Measurements from ENCODE around the gene SDK2.

The SDK2 gene

DNA sequence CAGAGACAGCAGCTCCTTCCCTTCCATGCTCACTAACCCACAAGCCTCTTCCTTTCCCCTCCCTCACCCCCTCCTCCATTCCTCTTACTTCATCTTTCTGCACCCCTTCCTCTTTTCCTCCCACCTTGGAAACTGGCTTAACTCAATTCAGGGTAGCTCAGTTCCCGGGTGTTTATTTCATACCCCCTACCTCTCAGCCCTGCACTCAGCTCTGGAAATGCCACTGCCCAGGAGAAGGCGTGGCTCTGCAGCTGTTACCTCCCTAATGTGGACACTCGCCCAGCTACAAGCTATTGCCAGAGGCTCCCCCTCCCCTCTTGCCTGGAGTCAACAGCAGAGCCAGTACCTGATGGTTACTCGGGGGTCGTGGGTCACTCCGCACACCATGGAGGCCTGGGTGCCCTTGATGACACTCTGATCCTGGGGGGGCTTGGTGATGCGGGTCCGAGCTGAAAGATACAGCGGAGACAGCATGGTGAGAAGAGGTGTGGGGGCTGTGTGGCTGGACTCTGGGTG is 214.0 kb downstream of the SDK2 start:
- no peak for DNase-seq (ENCODE audit: low read depth)
- TF ChIP-seq, protein P1, sequence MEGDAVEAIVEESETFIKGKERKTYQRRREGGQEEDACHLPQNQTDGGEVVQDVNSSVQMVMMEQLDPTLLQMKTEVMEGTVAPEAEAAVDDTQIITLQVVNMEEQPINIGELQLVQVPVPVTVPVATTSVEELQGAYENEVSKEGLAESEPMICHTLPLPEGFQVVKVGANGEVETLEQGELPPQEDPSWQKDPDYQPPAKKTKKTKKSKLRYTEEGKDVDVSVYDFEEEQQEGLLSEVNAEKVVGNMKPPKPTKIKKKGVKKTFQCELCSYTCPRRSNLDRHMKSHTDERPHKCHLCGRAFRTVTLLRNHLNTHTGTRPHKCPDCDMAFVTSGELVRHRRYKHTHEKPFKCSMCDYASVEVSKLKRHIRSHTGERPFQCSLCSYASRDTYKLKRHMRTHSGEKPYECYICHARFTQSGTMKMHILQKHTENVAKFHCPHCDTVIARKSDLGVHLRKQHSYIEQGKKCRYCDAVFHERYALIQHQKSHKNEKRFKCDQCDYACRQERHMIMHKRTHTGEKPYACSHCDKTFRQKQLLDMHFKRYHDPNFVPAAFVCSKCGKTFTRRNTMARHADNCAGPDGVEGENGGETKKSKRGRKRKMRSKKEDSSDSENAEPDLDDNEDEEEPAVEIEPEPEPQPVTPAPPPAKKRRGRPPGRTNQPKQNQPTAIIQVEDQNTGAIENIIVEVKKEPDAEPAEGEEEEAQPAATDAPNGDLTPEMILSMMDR (IDR thresholded peaks at IDR 0.05; ENCODE audit: insufficient read depth, low read depth, low read length, missing control alignments): no peak
- H3K4me3 ChIP-seq (ENCODE audit: low read length): no peak overlapping the region

DNA sequence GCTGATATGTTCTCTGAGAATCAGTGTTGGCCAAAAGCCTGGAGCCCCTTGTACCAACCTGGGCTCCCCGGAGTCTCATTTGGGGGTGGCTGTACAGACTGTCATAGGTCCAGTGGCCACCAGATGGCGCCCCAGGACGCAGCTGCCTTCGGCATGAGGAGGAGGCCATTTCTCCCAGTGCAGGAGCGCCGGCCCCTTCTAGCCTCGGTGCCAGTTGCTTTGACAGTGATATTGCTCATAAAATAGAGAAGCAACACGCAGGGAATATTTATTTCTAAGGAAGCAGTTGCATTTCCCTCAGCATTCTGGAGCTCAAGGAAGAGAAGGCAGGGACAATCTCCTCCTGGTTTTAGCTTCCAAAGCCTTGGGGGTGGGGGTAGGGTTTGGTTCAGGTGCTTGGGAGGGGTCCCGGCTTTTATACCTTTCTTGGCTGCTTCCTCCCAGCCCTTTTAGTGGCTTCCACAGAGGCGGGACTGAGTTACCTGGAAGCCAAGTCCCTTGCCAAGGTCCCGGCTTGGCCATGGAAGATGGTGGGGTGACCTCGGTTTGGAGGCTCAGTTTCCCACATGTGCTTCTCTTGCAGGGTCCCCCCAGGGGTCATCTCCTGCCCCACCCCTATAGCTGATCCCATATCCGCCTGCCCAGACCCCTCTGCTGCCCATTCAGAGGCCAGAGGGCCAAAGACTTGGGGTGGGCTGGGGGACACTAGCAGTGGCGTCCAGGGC is 214.6 kb downstream of the SDK2 start:
- H3K4me3 ChIP-seq (ENCODE audit: low read length): no peak overlapping the region
- DNase-seq (ENCODE audit: low read depth): peak; percentile 76
- TF ChIP-seq, protein P1 (IDR thresholded peaks at IDR 0.05; ENCODE audit: insufficient read depth, low read depth, low read length, missing control alignments): peak; percentile 92

- H3K4me3 ChIP-seq (ENCODE audit: low read length): no peak overlapping the region
- DNase-seq (ENCODE audit: low read depth): no peak
- TF ChIP-seq, protein P1 (IDR thresholded peaks at IDR 0.05; ENCODE audit: insufficient read depth, low read depth, low read length, missing control alignments): no peak
Observed at GRCh38 chr17:73427198-73427597, 217.0 kb downstream of the SDK2 start.

GRCh38 chr17:73424571-73424970 is 219.7 kb downstream of the SDK2 start:
- TF ChIP-seq, protein P1 (IDR thresholded peaks at IDR 0.05; ENCODE audit: insufficient read depth, low read depth, low read length, missing control alignments): no peak
- no peak overlapping the region for H3K4me3 ChIP-seq (ENCODE audit: low read length)
- no peak for DNase-seq (ENCODE audit: low read depth)

- TF ChIP-seq, protein P1 (IDR thresholded peaks at IDR 0.05; ENCODE audit: insufficient read depth, low read depth, low read length, missing control alignments): no peak
- DNase-seq (ENCODE audit: low read depth): no peak
- H3K4me3 ChIP-seq (ENCODE audit: low read length): no peak overlapping the region
Observed at GRCh38 chr17:73423806-73424205, 220.4 kb downstream of the SDK2 start.

- TF ChIP-seq, protein P1 (IDR thresholded peaks at IDR 0.05; ENCODE audit: insufficient read depth, low read depth, low read length, missing control alignments): no peak
- no peak for DNase-seq (ENCODE audit: low read depth)
- no peak overlapping the region for H3K4me3 ChIP-seq (ENCODE audit: low read length)
Observed at GRCh38 chr17:73423159-73423715, 221.0 kb downstream of the SDK2 start.

Measured in epithelial cell of esophagus (primary cell).